GM19455 (cell line): Measurements from ENCODE around the gene EYA4.

Source experiments
- ATAC-seq: cut with Tn5 transposase; IDR thresholded peaks from one replicate; pipeline ENCODE4 v1.9.1; 2021; ENCODE audit not compliant: unreplicated experiment

Gene EYA4

GRCh38 chr6:133241086-133241900 is at the start of gene EYA4:
TSS of gene EYA4 (plus strand) at chr6:133241357. CDS start at chr6:133274781, 33,424 bp downstream.
- ATAC-seq = no peak

- ATAC-seq = no peak
These were observed 47.8 kb upstream of the EYA4 start for GRCh38 chr6:133193396-133193795.

- ATAC-seq = no peak
These were observed 42.4 kb upstream of the EYA4 start for GRCh38 chr6:133198725-133199124.

GRCh38 chr6:133201231-133201630 is 39.9 kb upstream of the EYA4 start:
- ATAC-seq = no peak

- ATAC-seq = no peak
These were observed 38.4 kb upstream of the EYA4 start for GRCh38 chr6:133202610-133203343.

- no peak for ATAC-seq
These were observed 37.8 kb upstream of the EYA4 start for GRCh38 chr6:133203344-133203697.

- ATAC-seq = no peak
These were observed 35.9 kb upstream of the EYA4 start for GRCh38 chr6:133205304-133205703.

- no peak for ATAC-seq
These were observed 34.2 kb upstream of the EYA4 start for GRCh38 chr6:133206942-133207341.

- ATAC-seq = no peak
These were observed 33.4 kb upstream of the EYA4 start for GRCh38 chr6:133207754-133208153.

- no peak for ATAC-seq
These were observed 32.9 kb upstream of the EYA4 start for GRCh38 chr6:133208183-133208755.

- ATAC-seq = no peak
These were observed 26.9 kb upstream of the EYA4 start for GRCh38 chr6:133214267-133214666.

- ATAC-seq = no peak
These were observed 22.3 kb upstream of the EYA4 start for GRCh38 chr6:133218852-133219251.

GRCh38 chr6:133223452-133224029 is 17.6 kb upstream of the EYA4 start:
- no peak for ATAC-seq

GRCh38 chr6:133225560-133225959 is 15.6 kb upstream of the EYA4 start:
- no peak for ATAC-seq

GRCh38 chr6:133227344-133227743 is 13.8 kb upstream of the EYA4 start:
- no peak for ATAC-seq

- ATAC-seq = no peak
These were observed 11.1 kb upstream of the EYA4 start for GRCh38 chr6:133230052-133230451.

- no peak for ATAC-seq
These were observed 5.9 kb upstream of the EYA4 start for GRCh38 chr6:133235221-133235620.

GRCh38 chr6:133236932-133237331 is 4.2 kb upstream of the EYA4 start:
- no peak for ATAC-seq

- ATAC-seq = no peak
These were observed 559 bp upstream of the EYA4 start for GRCh38 chr6:133240511-133241085.

- no peak for ATAC-seq
These were observed 912 bp downstream of the EYA4 start for GRCh38 chr6:133241901-133242636.
